Endometrial microvascular endothelial cells (primary cell): ENCODE results near the gene CLASP2. TPM values are rescaled to one million over a fixed set of nuclear protein-coding genes. Genes with fewer than 3 reads are reported as not detected.
"Not testable (repeated sequence)": the region's sequence is repeated elsewhere in the genome, so short reads cannot be mapped to it uniquely, and the experiment has no call there.

Experiments used
- in situ Hi-C: cut with HindIII; loops from 2 replicates; pipeline ENCODE4 v1.10.0; 2017; ENCODE audit warnings: low sequenced_read_pairs, low pct_unique_long_range_greater_than_20kb; ENCODE audit errors: inconsistent ontology term
- total RNA-seq: library from RNA; depleted of rRNA; stranded (reverse); fragments of >200 nt; gene quantifications from one replicate; pipeline ENCODE4 v1.2.3, GENCODE V29; 2015; ENCODE audit errors: inconsistent ontology term

CLASP2 gene
- total RNA-seq, 1 donor from 2014 or later, result 42.1 TPM

- in situ Hi-C loops, result no loop called here
Observed at GRCh38 chr3:33699275-33699674, 18.8 kb downstream of the CLASP2 start.

DNA sequence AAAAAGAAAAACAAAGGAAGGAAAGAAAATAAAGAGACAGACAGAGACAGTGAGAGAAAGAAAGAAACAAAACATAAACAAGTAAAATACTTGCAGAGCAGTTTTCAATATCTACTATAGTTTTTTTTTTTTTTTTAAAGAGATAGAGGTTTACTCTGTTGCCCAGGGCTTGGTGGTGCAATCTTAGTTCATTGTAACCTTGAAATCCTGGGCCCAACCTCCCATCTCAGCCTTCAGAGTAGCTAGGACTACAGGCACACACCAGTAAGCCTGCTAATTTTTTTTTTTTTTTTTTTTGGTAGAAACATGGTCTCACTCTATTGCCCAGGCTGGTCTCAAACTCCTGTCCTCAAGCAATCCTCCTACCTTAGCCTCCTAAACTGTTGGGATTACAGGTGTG, 23.1 kb downstream of the CLASP2 start:
- in situ Hi-C loops, result no loop called here

DNA sequence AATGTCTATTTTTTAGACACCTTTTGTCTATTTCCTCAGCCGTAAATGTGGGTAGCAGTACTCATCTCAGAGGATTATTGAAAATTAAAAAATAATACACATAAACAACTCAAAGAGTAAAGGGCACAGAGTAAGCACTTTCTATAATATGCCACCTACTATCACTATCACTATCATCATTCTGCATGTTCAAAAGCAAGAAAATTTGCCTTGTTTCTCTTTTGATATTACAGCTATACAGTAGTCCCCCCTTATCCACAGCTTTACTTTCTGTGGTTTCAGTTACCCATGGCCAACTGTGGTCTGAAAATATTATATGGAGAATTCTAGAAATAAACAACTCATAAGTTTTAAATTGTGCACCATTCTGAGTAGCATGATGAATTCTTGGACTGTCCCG, 27.7 kb downstream of the CLASP2 start:
- in situ Hi-C loops, result no loop called here

DNA sequence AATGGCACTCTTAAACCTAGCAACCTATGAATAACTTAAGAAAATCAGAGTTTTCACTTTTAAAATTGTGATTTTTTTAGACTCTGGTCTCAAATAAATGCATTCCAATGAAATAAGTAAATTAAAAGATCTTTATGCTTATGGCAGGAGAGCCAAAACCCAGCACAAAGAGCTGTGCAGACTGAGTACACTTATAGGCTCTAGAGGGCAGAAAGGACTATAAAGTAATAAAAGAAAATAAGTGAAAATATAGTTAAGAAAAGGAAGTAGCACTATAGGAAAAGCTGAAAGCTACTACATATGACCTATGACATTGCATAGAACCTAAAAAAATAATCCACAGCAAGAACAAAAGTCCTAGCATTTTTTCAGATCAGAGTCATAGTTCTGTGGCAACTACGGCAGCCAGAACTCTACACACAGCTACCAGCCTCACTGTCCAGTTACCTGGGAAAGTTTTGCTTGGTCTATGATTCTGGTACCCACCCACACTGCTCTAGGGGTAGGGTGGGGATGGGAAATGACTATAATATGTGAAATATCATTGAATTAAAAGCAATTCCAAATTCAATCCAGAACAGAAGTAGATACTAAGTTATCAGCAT, 30.5 kb downstream of the CLASP2 start:
- in situ Hi-C loops, result no loop called here

DNA sequence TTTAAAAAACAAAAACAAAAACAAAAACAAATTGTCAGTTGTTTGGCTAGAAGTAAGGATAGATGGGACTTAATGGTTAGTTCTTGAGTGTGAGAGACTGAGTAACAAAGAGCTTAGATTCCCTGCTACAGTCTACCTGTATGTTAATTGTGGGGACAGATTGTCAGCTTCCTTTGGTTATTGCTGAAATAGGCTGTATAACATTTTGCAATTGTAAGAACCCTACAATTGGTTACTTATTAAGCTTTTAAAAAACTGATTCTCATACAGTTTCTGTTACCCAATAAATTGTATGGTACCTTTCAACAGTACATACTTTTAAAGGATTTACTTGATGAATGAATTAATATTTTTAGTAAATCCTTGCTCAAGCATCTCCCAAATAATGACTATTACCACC, 35.3 kb downstream of the CLASP2 start:
- in situ Hi-C loops, result no loop called here

DNA sequence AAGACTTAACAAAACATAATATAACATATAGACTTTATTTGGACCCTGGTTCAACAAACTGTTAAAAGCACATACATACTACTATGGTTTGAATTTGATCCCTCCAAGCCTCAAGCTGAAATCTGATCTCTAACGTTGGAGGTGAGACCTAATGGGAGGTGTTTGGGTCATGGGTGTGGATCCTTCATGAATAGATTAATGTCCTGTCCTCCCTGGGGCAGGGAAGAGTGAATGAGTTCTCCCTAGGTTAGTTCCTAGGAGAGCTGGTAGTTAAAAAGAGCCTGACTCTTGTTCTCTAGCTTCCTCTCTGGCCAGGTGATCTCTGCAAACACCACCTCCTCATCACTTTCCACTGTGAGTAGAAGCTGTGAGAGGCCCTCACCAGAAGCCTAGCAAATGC, 36.4 kb downstream of the CLASP2 start:
- in situ Hi-C loops, result no loop called here

DNA sequence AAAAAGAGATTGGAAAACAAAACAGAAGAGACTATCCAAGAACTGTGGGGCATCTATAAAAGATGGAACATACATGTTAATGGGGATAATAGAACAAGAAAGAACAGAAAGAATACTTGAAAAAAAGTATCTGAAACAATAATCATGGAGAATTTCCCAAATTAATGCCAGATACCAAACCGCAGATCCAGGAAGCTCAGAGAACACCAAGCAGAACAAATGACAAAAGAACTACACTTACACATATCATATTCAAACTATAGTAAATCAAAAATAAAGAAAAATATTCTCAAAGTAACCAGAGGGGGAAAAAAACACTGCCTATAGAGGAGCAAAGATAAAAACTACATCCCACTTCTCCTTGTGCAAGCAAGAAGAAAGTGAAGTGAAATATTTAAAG, 40.0 kb downstream of the CLASP2 start:
- in situ Hi-C loops, result no loop called here

DNA sequence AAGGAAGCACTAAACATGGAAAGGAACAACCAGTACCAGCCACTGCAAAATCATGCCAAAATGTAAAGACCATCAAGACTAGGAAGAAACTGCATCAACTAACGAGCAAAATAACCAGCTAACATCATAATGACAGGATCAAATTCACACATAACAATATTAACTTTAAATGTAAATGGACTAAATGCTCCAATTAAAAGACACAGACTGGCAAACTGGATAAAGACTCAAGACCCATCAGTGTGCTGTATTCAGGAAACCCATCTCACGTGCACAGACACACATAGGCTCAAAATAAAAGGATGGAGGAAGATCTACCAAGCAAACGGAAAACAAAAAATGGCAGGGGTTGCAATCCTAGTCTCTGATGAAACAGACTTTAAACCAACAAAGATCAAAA, 44.6 kb downstream of the CLASP2 start:
- in situ Hi-C loops, result not testable (repeated sequence)

DNA sequence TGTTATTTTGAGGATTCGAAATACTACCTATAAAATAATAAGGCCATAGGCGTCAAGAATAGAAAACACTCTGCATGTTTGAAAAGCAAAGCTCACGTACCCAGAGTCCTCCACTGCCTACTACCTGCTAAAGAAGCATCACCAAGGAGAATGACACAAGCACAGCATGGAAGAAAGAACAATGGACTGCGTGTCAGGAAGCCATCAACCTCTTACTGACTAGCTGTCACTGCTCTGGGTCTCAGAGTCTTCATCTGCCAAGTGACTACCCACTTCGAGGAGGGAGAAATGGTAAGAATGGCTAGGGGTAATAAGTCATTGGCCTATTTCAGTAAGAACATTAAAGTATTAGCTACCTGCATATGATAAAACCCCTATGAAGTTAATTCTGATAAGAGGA, 49.4 kb downstream of the CLASP2 start:
- in situ Hi-C loops, result no loop called here

DNA sequence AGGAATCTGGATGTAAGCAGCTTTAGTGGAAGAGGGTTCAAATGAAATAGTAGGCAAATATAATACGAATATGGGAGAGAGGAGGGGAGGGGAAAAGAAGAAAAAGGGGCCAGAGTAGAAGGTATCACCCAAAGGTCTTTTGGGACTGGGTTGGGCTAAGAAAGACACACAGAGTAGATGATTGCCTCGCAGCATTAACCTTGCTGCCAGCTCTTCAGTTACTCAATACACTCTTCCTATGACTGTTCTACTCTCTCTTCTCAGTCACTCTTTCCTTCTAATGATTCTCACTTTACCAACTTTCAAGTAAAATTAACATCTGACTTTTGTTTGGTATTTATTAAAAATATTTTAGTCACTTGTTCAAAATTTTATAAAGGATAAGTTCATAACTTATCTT, 52.8 kb downstream of the CLASP2 start:
- in situ Hi-C loops, result no loop called here

DNA sequence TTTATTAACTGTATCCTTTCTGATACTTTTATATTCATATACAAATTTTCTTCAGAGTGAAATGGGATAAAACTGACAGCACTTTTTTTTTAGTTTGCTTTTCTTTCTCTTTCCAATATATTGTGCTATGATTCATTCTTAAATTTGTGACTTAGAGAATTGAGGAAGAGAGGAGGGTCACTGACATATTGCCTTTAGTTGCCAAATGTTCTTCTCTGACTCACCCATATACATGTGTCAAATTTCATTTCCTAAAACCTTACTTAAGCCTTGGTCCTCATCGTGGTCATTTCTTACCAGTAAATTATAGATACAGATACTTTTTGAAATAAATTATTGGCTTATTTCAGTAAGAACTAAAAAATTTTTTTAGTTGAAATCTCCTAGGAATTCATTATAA, 53.9 kb downstream of the CLASP2 start:
- in situ Hi-C loops, result no loop called here

- in situ Hi-C loops, result no loop called here
Observed at GRCh38 chr3:33663042-33663441, 55.0 kb downstream of the CLASP2 start.

GRCh38 chr3:33659856-33660434, 58.1 kb downstream of the CLASP2 start:
- in situ Hi-C loops, result no loop called here

GRCh38 chr3:33658991-33659848, 58.8 kb downstream of the CLASP2 start:
- in situ Hi-C loops, result no loop called here

DNA sequence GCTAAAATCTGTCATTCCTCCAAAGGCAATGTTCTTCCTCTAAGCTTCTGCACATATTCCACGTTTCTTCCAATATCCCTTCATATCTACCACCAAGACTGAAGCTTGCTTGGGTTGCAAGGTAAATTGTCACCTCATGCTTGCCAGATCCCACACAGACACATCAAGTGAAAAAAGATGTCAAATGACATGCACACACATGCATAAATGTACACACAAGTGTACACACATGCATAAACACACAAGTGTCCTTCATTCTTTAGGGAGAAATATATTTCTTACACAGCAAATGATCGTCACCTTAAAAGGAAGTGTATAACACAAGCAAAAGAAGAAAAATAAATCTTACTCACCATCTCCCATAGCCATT, 59.4 kb downstream of the CLASP2 start:
- in situ Hi-C loops, result no loop called here

GRCh38 chr3:33658039-33658438, 60.0 kb downstream of the CLASP2 start:
- in situ Hi-C loops, result no loop called here

GRCh38 chr3:33652736-33653135, 65.3 kb downstream of the CLASP2 start:
- in situ Hi-C loops, result no loop called here

DNA sequence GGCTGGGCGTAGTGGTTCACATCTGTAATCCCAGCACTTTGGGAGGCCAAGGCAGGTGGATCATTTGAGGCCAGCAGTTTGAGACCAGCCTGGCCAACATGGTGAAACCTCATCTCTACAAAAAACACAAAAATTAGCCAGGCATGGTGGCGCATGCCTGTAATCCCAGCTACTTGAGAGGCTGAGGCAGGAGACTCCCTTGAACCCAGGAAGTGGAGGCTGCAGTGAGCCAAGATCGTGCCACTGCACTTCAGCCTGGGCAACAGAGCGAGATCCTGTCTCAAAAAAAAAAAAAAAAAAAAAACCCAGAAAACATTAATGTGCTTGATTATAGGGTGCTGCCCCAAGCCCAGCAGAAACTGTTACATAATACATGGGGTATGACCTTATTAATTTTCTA, 67.0 kb downstream of the CLASP2 start:
- in situ Hi-C loops, result not testable (repeated sequence)

- in situ Hi-C loops, result no loop called here
Observed at GRCh38 chr3:33650495-33650894, 67.6 kb downstream of the CLASP2 start.

DNA sequence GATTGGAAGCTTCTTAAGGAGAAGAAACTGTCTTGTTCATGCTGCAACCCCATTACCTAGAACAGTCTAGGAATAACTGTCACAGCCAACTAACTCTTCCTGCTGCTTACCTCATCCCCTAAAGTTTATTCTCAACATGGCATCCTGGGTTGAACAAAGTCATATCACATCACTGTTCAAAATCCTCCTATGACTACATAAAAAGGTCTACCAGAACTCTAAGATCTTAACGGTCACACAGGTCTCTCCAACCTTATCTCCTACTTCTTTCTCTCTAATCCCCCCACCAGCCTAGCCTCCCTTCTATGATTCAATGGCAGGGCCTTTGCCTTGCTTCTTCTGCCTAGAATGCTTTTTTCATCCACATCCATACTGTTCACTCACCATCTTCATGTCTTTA, 69.3 kb downstream of the CLASP2 start:
- in situ Hi-C loops, result no loop called here
